BLaER1 treated with 17β-estradiol and CSF1 and Interleukin-3, amounts not matched to agents 10 nM and 100 nM (cell line): ENCODE results near the gene KHDC4.

Source experiments
- H3K27ac ChIP-seq, 11 experiments: shearing (Covaris generic); formaldehyde crosslinking; 2 replicates each; pipeline ENCODE4 v1.8.1; 2022
- H3K27me3 ChIP-seq, 11 experiments: shearing (Covaris generic); formaldehyde crosslinking; 2 replicates each; pipeline ENCODE4 v1.8.1; 2022
- H3K36me3 ChIP-seq, 11 experiments: shearing (Covaris generic); formaldehyde crosslinking; 2 replicates each; pipeline ENCODE4 v1.8.1; 2022
- H3K4me1 ChIP-seq, 10 experiments: shearing (Covaris generic); formaldehyde crosslinking; 2 replicates each; pipeline ENCODE4 v1.8.1; 2022
- H3K4me2 ChIP-seq, 11 experiments: shearing (Covaris generic); formaldehyde crosslinking; 2 replicates each; pipeline ENCODE4 v1.8.1; 2022
- H3K4me3 ChIP-seq, 10 experiments: shearing (Covaris generic); formaldehyde crosslinking; 2 replicates each; pipeline ENCODE4 v1.8.1; 2022
- H3K9ac ChIP-seq, 11 experiments: shearing (Covaris generic); formaldehyde crosslinking; 2 replicates each; pipeline ENCODE4 v1.8.1; 2022
- H3K9me3 ChIP-seq, 11 experiments: shearing (Covaris generic); formaldehyde crosslinking; replicated peaks in 1 of 11; 2 replicates each; pipeline ENCODE4 v1.8.1; 2022
- H4K20me1 ChIP-seq, 11 experiments: shearing (Covaris generic); formaldehyde crosslinking; 2 replicates each; pipeline ENCODE4 v1.8.1; 2022
- Cebpa-rat ChIP-seq, 11 experiments: shearing (Covaris generic); IDR thresholded peaks; 2 replicates each; pipeline ENCODE4 v1.8.1; 2022

KHDC4 gene

DNA sequence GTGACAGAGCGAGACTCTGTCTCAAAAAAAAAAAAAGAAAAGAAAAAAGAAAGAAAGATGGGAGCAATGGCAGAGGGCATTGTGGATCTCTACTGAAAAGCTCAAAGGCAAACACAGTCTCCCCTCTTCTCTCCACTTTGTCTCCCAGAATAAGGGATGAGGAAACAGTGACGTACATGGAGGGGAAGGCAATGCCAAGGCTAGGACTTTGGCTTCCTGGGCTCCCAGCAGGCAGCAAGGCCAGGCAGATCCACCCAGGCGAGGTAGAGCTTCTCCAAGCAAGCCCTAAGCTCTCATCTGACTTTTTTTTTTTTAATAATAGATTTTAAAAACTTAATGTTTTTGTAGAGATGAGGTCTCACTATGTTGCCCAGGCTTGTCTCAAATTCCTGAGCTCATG, 39.5 kb upstream of the KHDC4 start:
- TF ChIP-seq Cebpa-rat (IDR thresholded peaks at IDR 0.05), result no peak
- Histone ChIP-seq H3K9ac (peak overlapping the region; percentile 95 to 100 (median 98); a peak in 20 of 22 replicates), H3K9me3 (no peaks in the 10 kb centered on the region), H3K27ac (peak overlapping the region; percentile 93 to 100 (median 98); a peak in 19 of 22 replicates), H3K4me2 (peak overlapping the region; percentile 92 to 100 (median 100)), H3K27me3 (no peaks in the 10 kb centered on the region), H4K20me1 (peaks cover 79 to 91% (median 84%) of the 10 kb centered on the region in 11 experiments), H3K36me3 (peaks cover 31 to 55% (median 44%) of the 10 kb centered on the region in 11 experiments), H3K4me3 (peak overlapping the region; percentile 88 to 96 (median 94); a peak in 19 of 20 replicates), H3K4me1 (peaks cover 66 to 74% (median 71%) of the 10 kb centered on the region in 10 experiments)

DNA sequence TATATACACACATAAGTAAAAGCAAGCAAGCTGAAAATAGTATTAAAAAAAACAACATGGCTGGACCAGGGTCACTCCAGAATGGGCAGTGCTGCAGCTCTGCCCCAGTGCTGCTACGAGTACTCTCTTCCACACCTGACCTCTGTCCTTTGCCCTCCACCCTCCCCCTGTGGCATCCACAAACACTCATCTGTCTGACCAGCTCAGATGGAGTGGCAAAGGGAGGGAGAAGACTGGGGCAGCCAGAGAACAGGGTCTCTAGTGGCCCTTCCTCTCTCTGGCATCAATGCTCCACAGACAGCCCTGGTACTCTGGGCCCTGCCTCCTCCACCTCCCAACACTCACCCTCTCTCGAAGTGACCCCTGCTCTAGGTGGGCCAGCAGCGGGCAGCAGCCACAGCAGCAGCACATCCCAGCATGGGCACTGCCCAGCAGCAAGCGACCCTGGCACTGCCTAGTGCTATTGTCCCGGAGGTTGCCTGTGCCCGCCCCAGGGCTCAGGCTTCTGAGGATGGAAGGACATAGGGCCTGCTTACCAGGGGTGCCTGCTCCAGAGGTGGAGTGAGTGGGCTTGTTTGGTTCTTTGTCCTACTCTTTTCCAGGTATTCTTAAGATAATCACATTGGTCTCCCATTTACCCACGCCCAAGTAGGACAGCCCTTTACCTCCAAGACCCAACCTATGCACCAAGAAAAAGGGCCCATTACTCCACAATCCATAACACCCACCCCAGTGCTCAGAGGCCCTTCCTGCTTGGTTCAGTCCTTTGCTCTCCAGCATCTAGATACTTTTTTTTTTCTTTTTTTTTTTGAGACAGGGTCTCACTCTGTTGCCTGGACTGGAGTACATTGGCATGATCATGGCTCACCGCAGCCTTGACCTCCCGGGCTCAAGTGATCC, 37.9 kb upstream of the KHDC4 start:
- H3K27me3 ChIP-seq, result no peaks in the 10 kb centered on the region
- TF ChIP-seq Cebpa-rat (IDR thresholded peaks at IDR 0.05), result no peak
- peak overlapping the region in 9 of 10 experiments; percentile 2 to 64 (median 39); a peak in 13 of 20 replicates for H3K4me3 ChIP-seq
- peaks cover 81 to 89% (median 87%) of the 10 kb centered on the region in 10 experiments for H3K4me1 ChIP-seq
- H3K9me3 ChIP-seq, result no peaks in the 10 kb centered on the region
- H3K4me2 ChIP-seq, result peak overlapping the region; percentile 92 to 100 (median 100)
- peak overlapping the region; percentile 49 to 100 (median 87); a peak in 21 of 22 replicates for H3K27ac ChIP-seq
- H4K20me1 ChIP-seq, result peaks cover 81 to 100% (median 94%) of the 10 kb centered on the region in 11 experiments
- H3K36me3 ChIP-seq, result peaks cover 46 to 70% (median 59%) of the 10 kb centered on the region in 11 experiments
- H3K9ac ChIP-seq, result peak overlapping the region; percentile 63 to 99 (median 76); a peak in 21 of 22 replicates

GRCh38 chr1:155970531-155971167, 36.4 kb upstream of the KHDC4 start:
- Histone ChIP-seq H4K20me1 (peaks cover 81 to 100% (median 95%) of the 10 kb centered on the region in 11 experiments), H3K9ac (peak overlapping the region; percentile 71 to 99 (median 76)), H3K4me3 (peak overlapping the region in 9 of 10 experiments; percentile 18 to 64 (median 43); a peak in 17 of 20 replicates), H3K27me3 (no peaks in the 10 kb centered on the region), H3K36me3 (peaks cover 60 to 85% (median 74%) of the 10 kb centered on the region in 11 experiments), H3K4me1 (peaks cover 96 to 100% (median 100%) of the 10 kb centered on the region in 10 experiments), H3K4me2 (peak overlapping the region; percentile 92 to 100 (median 100)), H3K9me3 (no peaks in the 10 kb centered on the region), H3K27ac (peak overlapping the region; percentile 72 to 100 (median 87))
- TF ChIP-seq Cebpa-rat (IDR thresholded peaks at IDR 0.05), result no peak

DNA sequence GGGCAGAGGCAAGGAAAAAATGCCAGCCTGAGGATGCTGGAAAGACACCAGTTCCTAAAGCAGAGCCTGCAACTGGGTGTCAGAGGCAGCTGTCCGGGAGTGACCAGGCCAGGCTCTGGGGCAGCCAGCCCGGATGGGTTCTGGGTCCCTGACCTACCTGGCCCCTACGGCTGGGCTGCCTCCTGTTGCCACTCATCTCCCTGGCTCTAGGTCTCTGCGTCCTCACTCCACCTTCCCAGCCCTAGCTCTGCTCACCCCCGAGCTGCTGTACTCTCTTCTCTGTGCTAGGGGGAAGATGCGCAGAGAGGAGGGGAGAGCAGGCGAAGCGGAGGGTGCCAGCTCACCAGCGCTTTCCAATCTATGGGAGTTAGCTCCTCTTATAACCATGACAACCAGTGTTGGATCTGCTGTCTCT, 35.2 kb upstream of the KHDC4 start:
- Histone ChIP-seq H3K4me1 (peaks cover 98 to 100% (median 100%) of the 10 kb centered on the region in 10 experiments), H3K27me3 (no peaks in the 10 kb centered on the region), H4K20me1 (peaks cover 81 to 100% (median 95%) of the 10 kb centered on the region in 11 experiments), H3K9ac (peak overlapping the region; percentile 71 to 99 (median 76)), H3K9me3 (no peaks in the 10 kb centered on the region), H3K27ac (peak overlapping the region; percentile 72 to 100 (median 87)), H3K36me3 (peaks cover 73 to 88% (median 83%) of the 10 kb centered on the region in 11 experiments), H3K4me2 (peak overlapping the region; percentile 92 to 100 (median 100)), H3K4me3 (peak overlapping the region in 9 of 10 experiments; percentile 13 to 64 (median 50); a peak in 11 of 20 replicates)
- TF ChIP-seq Cebpa-rat (IDR thresholded peaks at IDR 0.05), result no peak

DNA sequence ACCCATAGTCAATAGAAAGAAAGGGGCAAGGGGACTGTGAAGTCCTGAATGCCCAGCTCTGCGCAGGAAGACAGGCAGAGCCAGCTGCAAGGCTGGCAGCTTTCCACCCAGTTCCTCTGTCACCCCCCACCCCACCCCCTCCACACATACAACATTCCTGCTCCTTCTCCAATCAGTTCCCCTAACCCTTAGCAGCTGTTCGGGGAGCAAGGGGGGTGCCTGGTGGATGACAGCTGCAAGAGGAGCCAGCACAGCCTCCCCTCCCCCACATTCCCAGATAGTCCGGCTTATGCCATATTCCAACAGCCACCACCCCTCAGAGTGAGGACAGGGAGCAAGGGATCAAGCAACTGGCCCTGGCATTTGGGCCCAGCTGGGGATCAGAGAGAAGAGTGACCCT, 34.5 kb upstream of the KHDC4 start:
- Histone ChIP-seq H3K27me3 (no peaks in the 10 kb centered on the region), H4K20me1 (peaks cover 79 to 97% (median 93%) of the 10 kb centered on the region in 11 experiments), H3K4me1 (peaks cover 94 to 99% (median 97%) of the 10 kb centered on the region in 10 experiments), H3K4me2 (peak overlapping the region; percentile 92 to 100 (median 100)), H3K9me3 (no peaks in the 10 kb centered on the region), H3K27ac (peak overlapping the region; percentile 72 to 100 (median 87); a peak in 21 of 22 replicates), H3K4me3 (peak overlapping the region; percentile 31 to 64 (median 50); a peak in 16 of 20 replicates), H3K36me3 (peaks cover 74 to 88% (median 82%) of the 10 kb centered on the region in 11 experiments), H3K9ac (peak overlapping the region; percentile 71 to 99 (median 76); a peak in 21 of 22 replicates)
- no peak for TF ChIP-seq Cebpa-rat (IDR thresholded peaks at IDR 0.05)

DNA sequence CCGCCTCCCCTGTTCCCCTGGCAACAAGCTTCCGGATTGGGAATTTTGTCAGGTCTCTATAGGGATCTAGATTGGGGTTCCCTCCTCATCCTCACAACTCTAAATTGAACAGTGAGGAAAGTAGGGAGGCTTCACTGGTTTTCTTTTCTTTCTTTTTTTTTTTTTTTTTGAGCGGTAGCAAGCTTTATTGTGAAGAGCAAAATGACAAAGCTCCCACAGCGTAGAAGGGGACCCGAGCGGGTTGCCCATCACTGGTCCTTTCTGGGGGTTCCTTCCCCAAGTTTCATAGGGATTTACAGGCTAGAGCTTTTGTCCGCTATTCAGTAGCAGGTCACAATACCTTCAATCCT, 33.8 kb upstream of the KHDC4 start:
- Histone ChIP-seq H4K20me1 (peaks cover 76 to 97% (median 93%) of the 10 kb centered on the region in 11 experiments), H3K27ac (peak overlapping the region; percentile 72 to 100 (median 87); a peak in 21 of 22 replicates), H3K9ac (peak overlapping the region; percentile 71 to 99 (median 76)), H3K4me2 (peak overlapping the region; percentile 92 to 100 (median 100)), H3K27me3 (no peaks in the 10 kb centered on the region), H3K4me1 (peaks cover 94 to 99% (median 97%) of the 10 kb centered on the region in 10 experiments), H3K9me3 (no peaks in the 10 kb centered on the region), H3K4me3 (peak overlapping the region; percentile 31 to 64 (median 50)), H3K36me3 (peaks cover 79 to 88% (median 84%) of the 10 kb centered on the region in 11 experiments)
- TF ChIP-seq Cebpa-rat (IDR thresholded peaks at IDR 0.05), result no peak

- Histone ChIP-seq H3K9me3 (no peaks in the 10 kb centered on the region), H4K20me1 (peaks cover 76 to 97% (median 93%) of the 10 kb centered on the region in 11 experiments), H3K27me3 (no peaks in the 10 kb centered on the region), H3K4me3 (peak overlapping the region; percentile 31 to 64 (median 50)), H3K9ac (peak overlapping the region; percentile 71 to 99 (median 76)), H3K4me2 (peak overlapping the region; percentile 92 to 100 (median 100)), H3K4me1 (peaks cover 94 to 99% (median 97%) of the 10 kb centered on the region in 10 experiments), H3K36me3 (peaks cover 80 to 88% (median 84%) of the 10 kb centered on the region in 11 experiments), H3K27ac (peak overlapping the region; percentile 72 to 100 (median 87))
- no peak for TF ChIP-seq Cebpa-rat (IDR thresholded peaks at IDR 0.05)
Measured at GRCh38 chr1:155967341-155968050, 33.3 kb upstream of the KHDC4 start.

GRCh38 chr1:155966750-155967149, 32.5 kb upstream of the KHDC4 start:
- Histone ChIP-seq H4K20me1 (peaks cover 76 to 97% (median 93%) of the 10 kb centered on the region in 11 experiments), H3K4me1 (peaks cover 94 to 99% (median 97%) of the 10 kb centered on the region in 10 experiments)

More at GRCh38 chr1:155966750-155967149, 32.5 kb upstream of the KHDC4 start:
- Histone ChIP-seq H3K27me3 (no peaks in the 10 kb centered on the region), H3K4me3 (peak overlapping the region in 8 of 10 experiments; percentile 37 to 64 (median 50); a peak in 13 of 20 replicates), H3K36me3 (peaks cover 81 to 88% (median 84%) of the 10 kb centered on the region in 11 experiments), H3K4me2 (peak overlapping the region; percentile 92 to 100 (median 100)), H3K9me3 (no peaks in the 10 kb centered on the region), H3K27ac (peak overlapping the region; percentile 72 to 100 (median 87); a peak in 21 of 22 replicates), H3K9ac (peak overlapping the region; percentile 71 to 99 (median 76))
- no peak for TF ChIP-seq Cebpa-rat (IDR thresholded peaks at IDR 0.05)
